ENCODE data around the gene TANGO6. TPM values are rescaled to one million over a fixed set of nuclear protein-coding genes. Genes with fewer than 3 reads are reported as not detected.
"Not testable (repeated sequence)": the region's sequence is repeated elsewhere in the genome, so short reads cannot be mapped to it uniquely, and the experiment has no call there.

The TANGO6 gene
- 8.4 TPM for total RNA-seq
- long read RNA-seq, full-length matches to known transcripts: 5 of 10 reads
- long read RNA-seq, partial matches to known transcripts: 3 of 10 reads
- long read RNA-seq, other reads (novel, unspliced or antisense): 2 of 10 reads

DNA sequence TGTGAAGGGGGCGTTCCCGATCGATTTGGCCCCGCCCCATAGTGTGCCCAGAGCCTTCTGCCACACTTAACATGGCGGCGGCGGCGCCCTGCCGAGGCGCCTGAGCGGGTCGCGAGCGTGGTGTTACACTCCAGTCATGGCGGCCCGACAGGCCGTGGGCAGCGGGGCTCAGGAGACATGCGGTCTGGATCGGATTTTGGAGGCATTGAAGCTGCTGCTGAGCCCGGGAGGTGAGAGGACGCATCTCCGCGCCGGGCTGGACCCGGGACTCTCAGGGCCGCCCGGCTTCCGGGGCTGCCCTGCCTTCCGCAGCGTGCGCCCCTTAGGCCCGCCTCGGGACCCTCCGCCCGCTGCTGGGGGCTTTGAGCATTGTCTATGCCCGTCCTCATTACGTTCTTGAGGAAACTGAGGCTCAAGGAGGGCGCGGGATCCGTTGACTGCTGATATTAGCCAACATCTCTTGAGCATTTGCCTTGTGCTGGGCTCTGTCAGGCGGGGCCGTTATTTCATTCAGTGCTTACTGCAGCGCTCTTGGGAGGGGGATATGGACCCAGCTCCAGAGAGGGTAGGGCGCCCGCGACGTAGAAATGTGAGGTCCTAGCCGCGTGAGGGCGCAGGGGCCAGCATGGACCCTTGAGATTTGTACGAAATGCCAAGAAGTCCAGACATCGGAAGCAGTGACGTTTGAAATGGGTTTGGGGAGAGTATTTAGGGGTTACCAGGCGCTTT lies at the start of gene TANGO6:
TANGO6 (plus strand) TSS at position 50 of the 729 bp plus-strand sequence; CDS start at position 137, 87 bp downstream.
- intact Hi-C loops (cut with DNase I): loop anchor here (10.0 kb wide), 1 partner anchor 299 kb away; no protein-coding TSS in a partner anchor
- DNase-seq: peak; percentile 92
- ATAC-seq (ENCODE audit: poor library complexity): peak; percentile 99

DNA sequence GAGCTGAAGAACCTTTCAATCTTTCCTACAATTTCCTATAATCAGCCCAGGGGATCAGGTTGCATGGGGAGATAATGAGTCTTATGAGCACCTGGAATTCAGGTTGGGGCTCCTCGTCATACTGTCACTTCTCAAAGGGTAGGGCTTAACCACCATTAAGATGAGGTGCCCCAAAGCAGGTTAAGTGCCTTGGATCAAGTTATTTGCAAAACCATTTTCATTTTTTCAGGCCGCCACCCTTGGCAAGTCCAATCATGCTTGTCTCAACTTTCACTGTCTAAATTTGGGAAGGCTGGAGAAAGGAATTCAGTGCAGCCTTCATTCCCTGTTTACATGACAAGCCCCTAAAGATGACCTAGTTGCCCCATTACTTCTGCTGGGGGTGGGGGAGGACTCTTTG lies 44.9 kb upstream of the TANGO6 start:
- intact Hi-C loops (cut with DNase I): no loop called here
- DNase-seq: no peak
- no peak for ATAC-seq (ENCODE audit: poor library complexity)

DNA sequence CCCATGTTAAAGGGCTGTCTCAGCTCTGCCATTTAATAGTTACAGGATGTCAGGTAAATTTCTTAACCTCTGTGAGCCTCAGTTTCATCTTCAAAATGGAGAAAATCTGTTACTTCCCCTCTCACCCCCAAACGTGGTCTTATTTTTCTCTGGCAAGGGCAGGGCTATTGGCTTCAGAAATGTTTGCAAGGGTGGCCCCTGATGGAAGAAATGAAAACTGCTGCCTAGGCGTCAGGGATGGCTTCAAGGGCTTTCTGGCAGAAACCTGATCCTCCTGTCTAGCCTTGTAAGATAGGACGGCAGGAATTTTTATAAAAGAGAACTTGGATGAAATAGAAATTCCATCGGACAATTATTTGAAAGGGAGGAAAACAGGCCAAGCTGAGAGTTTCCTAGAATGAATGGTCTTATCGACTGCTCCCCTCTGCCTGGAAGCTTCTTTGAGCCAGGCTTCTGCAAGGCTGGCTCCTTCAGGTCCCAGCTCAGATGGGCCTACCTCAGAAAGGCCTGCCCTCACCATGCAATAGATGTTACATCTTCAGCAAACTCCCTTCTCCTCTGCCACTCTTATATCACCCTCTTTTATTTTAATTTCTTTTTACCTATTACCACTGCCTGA lies 43.0 kb upstream of the TANGO6 start:
- ATAC-seq (ENCODE audit: poor library complexity) (peak; percentile 76), DNase-seq (no peak)
- intact Hi-C loops (cut with DNase I): no loop called here

DNA sequence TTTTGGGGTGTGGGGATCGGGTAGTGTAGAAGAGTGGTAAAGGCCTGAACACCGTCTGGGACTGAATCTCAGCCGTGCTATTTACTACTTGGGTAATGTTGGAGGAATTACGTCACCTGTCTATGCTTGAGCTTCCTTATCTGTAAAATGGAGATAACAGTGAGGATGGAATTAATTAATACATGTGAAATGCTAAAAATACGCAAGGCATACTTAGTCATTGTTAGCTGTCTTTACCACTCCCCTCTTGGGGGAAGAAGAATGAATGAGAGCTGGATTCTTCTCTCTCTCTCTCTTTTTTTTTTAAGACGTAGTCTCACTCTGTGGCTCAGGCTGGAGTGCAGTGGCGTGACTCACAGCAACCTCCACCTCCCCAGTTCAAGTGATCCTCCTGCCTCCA lies 41.1 kb upstream of the TANGO6 start:
- DNase-seq (no peak), ATAC-seq (ENCODE audit: poor library complexity) (no peak)
- intact Hi-C loops (cut with DNase I): no loop called here

- ATAC-seq (ENCODE audit: poor library complexity): no peak
- DNase-seq: no peak
- intact Hi-C loops (cut with DNase I): no loop called here
Observed at GRCh38 chr16:68806422-68806821, 36.9 kb upstream of the TANGO6 start.

DNA sequence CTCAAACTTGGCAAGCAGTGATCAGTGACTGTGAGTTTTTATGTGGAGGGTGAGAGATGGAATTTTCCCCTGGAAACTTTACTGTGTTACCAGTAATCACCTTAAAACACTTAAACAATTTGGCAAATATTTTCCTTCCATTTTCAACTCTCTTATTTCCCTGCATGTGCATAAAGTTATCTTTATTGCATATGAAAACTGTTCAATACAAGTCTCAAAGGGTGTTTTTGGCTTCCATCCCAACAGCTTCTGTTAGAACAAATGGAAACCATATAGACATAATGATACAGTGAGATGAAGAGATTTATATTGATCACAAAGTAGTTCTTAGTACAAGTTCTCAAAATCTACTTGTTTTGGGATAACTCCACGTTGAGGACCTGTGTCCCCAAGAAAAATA lies 36.4 kb upstream of the TANGO6 start:
- ATAC-seq (ENCODE audit: poor library complexity) (no peak), DNase-seq (no peak)
- intact Hi-C loops (cut with DNase I): no loop called here

DNA sequence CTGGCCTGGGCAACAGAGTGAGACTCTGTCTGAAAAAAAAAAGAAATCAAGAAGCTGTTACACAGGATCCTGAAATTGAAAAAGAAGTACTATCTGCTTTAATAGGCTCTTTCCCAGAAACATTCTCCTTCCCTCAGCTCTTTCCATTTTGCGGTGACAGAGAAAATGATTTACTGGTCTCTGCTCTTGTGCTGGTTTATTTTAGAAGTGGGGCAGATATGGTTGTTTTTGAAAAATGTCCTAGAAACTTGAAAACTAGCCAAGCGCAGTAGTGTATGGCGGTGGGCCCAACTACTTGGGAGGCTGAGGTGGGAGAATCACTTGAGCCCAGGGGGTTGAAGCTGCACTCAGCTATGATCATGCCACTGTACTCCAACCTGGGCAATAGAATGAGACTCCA lies 28.8 kb upstream of the TANGO6 start:
- ATAC-seq (ENCODE audit: poor library complexity) (no peak), DNase-seq (no peak)
- intact Hi-C loops (cut with DNase I): no loop called here

- intact Hi-C loops (cut with DNase I): no loop called here
- no peak for ATAC-seq (ENCODE audit: poor library complexity)
Observed at GRCh38 chr16:68823401-68824135, 19.8 kb upstream of the TANGO6 start.

GRCh38 chr16:68825427-68825826 lies 17.9 kb upstream of the TANGO6 start:
- intact Hi-C loops (cut with DNase I): no loop called here
- DNase-seq (no peak), ATAC-seq (ENCODE audit: poor library complexity) (no peak)

More at GRCh38 chr16:68823401-68824135, 19.8 kb upstream of the TANGO6 start:
- no peak for DNase-seq

GRCh38 chr16:68826652-68827051 lies 16.7 kb upstream of the TANGO6 start:
- intact Hi-C loops (cut with DNase I): no loop called here
- ATAC-seq (ENCODE audit: poor library complexity): no peak
- no peak for DNase-seq

GRCh38 chr16:68833251-68833650 lies 10.1 kb upstream of the TANGO6 start:
- ATAC-seq (ENCODE audit: poor library complexity) (no peak), DNase-seq (no peak)
- intact Hi-C loops (cut with DNase I): no loop called here

- DNase-seq (no peak), ATAC-seq (ENCODE audit: poor library complexity) (no peak)
- intact Hi-C loops (cut with DNase I): no loop called here
Observed at GRCh38 chr16:68834550-68834949, 8.8 kb upstream of the TANGO6 start.

DNA sequence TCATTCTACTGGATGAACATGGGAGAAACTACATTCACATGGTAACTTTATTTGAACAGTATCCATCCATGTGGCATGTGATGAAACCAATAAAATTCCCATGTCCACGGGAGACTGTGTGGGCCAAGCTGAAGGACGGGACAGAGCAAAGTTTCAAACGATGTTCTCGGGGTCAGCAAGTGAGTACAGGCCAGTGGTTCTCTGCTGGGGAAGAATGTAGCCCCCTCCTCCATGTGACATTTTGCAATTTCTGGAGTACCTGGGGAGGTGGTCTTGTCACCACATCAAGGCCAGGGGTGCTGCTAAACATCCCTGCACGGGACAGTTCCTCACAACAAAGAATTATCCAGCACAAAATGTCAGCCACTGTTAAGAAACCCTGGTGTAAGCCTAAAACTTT lies 7.4 kb upstream of the TANGO6 start:
- DNase-seq: no peak
- ATAC-seq (ENCODE audit: poor library complexity): no peak
- intact Hi-C loops (cut with DNase I): no loop called here

DNA sequence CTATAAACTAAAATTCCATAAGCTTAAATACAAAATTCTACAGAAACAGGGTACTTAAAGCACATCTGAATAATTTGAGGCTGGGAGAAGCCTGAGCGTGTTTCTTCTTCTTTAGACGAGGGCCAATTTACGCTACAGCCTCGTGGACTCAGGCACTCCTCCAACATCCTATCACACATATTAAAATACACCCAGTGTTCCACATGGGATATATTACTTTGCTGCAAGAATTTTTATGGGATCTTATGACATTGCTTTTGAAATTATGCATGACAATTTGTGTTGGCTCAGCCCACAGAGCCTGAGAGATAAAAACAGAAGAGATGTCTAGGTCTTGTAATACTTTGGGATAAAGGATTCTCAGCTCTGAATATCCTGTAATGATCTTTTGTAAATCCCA lies 3.5 kb upstream of the TANGO6 start:
- DNase-seq (no peak), ATAC-seq (ENCODE audit: poor library complexity) (no peak)
- intact Hi-C loops (cut with DNase I): loop anchor here (10.0 kb wide), 1 partner anchor 295 kb away; no protein-coding TSS in a partner anchor

DNA sequence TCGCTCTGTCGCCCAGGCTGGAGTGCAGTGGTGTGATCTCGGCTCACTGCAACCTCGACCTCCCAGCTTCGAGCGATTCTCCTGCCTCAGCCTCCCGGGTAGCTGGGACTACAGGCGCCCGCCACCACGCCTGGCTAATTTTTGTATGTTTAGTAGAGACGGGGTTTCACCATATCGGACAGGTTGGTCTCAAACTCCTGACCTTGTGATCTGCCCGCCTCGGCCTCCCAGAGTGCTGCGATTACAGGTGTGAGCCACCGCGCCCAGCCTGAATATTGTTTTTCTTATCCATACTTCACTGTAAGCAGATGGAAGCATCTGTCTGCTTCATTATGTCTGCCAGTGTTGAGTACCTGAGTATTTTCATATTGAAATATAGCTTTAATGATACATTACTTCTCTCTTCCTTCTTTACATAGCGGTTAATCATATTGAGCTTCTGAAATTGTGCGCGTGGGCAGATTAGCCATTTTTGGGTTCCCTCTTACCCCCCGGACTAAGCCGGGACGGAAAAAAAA lies 308 bp upstream of the TANGO6 start:
- not testable (repeated sequence) for DNase-seq; ATAC-seq (ENCODE audit: poor library complexity)
- intact Hi-C loops (cut with DNase I): loop anchor here (10.0 kb wide), 1 partner anchor 298 kb away; no protein-coding TSS in a partner anchor

DNA sequence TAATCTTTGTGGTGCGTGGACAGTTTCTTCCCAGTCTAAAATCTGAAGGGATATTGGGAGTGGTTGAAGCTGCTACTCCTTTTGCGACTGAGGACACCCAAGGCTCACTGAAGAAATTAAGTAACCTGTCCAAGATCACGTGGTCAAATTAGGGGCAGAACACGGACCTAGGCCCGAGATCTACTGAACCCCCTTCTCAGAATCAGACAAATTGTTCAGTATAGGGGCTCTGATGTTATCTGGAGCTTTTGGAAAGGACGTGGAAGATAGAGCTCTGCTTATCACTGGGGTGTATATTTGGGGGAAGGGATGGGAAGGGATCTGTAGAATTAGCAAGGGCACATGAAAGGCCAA lies 857 bp downstream of the TANGO6 start:
- peak; percentile 3 for ATAC-seq (ENCODE audit: poor library complexity)
- DNase-seq: no peak
- intact Hi-C loops (cut with DNase I): loop anchor here (10.0 kb wide), 1 partner anchor 299 kb away; no protein-coding TSS in a partner anchor

- DNase-seq (no peak), ATAC-seq (ENCODE audit: poor library complexity) (no peak)
- intact Hi-C loops (cut with DNase I): loop anchor here (10.0 kb wide), 1 partner anchor 304 kb away; no protein-coding TSS in a partner anchor
Observed at GRCh38 chr16:68848786-68849185, 5.5 kb downstream of the TANGO6 start.

GRCh38 chr16:68850481-68850880 lies 7.2 kb downstream of the TANGO6 start:
- intact Hi-C loops (cut with DNase I): no loop called here
- no peak for ATAC-seq (ENCODE audit: poor library complexity)
- DNase-seq: no peak

- intact Hi-C loops (cut with DNase I): no loop called here
- ATAC-seq (ENCODE audit: poor library complexity): no peak
- no peak for DNase-seq
Observed at GRCh38 chr16:68851601-68852000, 8.3 kb downstream of the TANGO6 start.

Measured in Right ventricle myocardium superior (tissue), 1 donor.